HepG2 (cell line): ENCODE results near the gene NPHP3. TPM values are rescaled to one million over a fixed set of nuclear protein-coding genes. Genes with fewer than 3 reads are reported as not detected.

Experiments
- GTF2F1 ChIP-seq: fragments of 150-350 bp; IDR thresholded peaks from 2 replicates; pipeline ENCODE4 v1.6.1; 2014; ENCODE audit warnings: low read length
- HOXA5 ChIP-seq: sonication (generic); formaldehyde crosslinking; IDR thresholded peaks from 2 replicates; pipeline ENCODE4 v1.4.0; 2020; ENCODE audit warnings: missing genetic modification reagents
- MTA3 ChIP-seq: sonication (generic); formaldehyde crosslinking; IDR thresholded peaks from 2 replicates; pipeline ENCODE4 v1.4.0; 2020; ENCODE audit warnings: missing genetic modification reagents
- NCOA2 ChIP-seq: sonication (generic); formaldehyde crosslinking; IDR thresholded peaks from 2 replicates; pipeline ENCODE4 v1.8.0; 2022; ENCODE audit warnings: inconsistent platforms
- NCOR1 ChIP-seq: fragments of 200-600 bp; sonication (generic); IDR thresholded peaks from 2 replicates; pipeline ENCODE4 v1.7.0; 2017; ENCODE audit warnings: antibody characterized with exemption, low read length, borderline replicate concordance
- NFKB2 ChIP-seq: sonication (generic); formaldehyde crosslinking; IDR thresholded peaks from 2 replicates; pipeline ENCODE4 v1.4.0; 2020; ENCODE audit warnings: missing genetic modification reagents, borderline replicate concordance
- NR2F6 ChIP-seq, 2 experiments: IDR thresholded peaks; 2 replicates each; pipeline ENCODE4 v1.6.1; 2016; ENCODE audit warnings: antibody characterized with exemption in 1 of 2, mild to moderate bottlenecking in 1 of 2
- REXO4 ChIP-seq: sonication (generic); formaldehyde crosslinking; IDR thresholded peaks from 2 replicates; pipeline ENCODE4 v1.8.0; 2022; ENCODE audit warnings: missing genetic modification reagents, mild to moderate bottlenecking, borderline replicate concordance
- RXRB ChIP-seq: IDR thresholded peaks from 2 replicates; pipeline ENCODE4 v1.6.1; 2016; ENCODE audit warnings: borderline replicate concordance, missing genetic modification reagents, missing compliant biosample characterization
- TEAD3 ChIP-seq: optimal IDR thresholded peaks from 2 replicates; pipeline ENCODE3; 2016; ENCODE audit warnings: borderline replicate concordance
- ZBED4 ChIP-seq: sonication (generic); formaldehyde crosslinking; IDR thresholded peaks from 2 replicates; pipeline ENCODE4 v1.4.0; 2020; ENCODE audit warnings: missing genetic modification reagents, borderline replicate concordance
- ZNF572 ChIP-seq: sonication (generic); formaldehyde crosslinking; IDR thresholded peaks from 2 replicates; pipeline ENCODE4 v1.5.1; 2020; ENCODE audit warnings: mild to moderate bottlenecking, missing genetic modification reagents
- ZNF646 ChIP-seq: sonication (generic); formaldehyde crosslinking; IDR thresholded peaks from 2 replicates; pipeline ENCODE4 v1.9.0; 2021; ENCODE audit warnings: mild to moderate bottlenecking, missing genetic modification reagents
- ZNF660 ChIP-seq: sonication (generic); formaldehyde crosslinking; IDR thresholded peaks from 2 replicates; pipeline ENCODE4 v1.5.1; 2020; ENCODE audit warnings: mild to moderate bottlenecking, low read depth, missing genetic modification reagents, borderline replicate concordance
- ZNF75D ChIP-seq: sonication (generic); formaldehyde crosslinking; IDR thresholded peaks from 2 replicates; pipeline ENCODE4 v1.8.1; 2023; ENCODE audit warnings: missing genetic modification reagents, mild to moderate bottlenecking, borderline replicate concordance
- ZNF772 ChIP-seq: sonication (generic); formaldehyde crosslinking; IDR thresholded peaks from 2 replicates; pipeline ENCODE4 v1.5.0; 2020; ENCODE audit warnings: mild to moderate bottlenecking, missing genetic modification reagents
- ZNF883 ChIP-seq: sonication (generic); formaldehyde crosslinking; IDR thresholded peaks from 2 replicates; pipeline ENCODE4 v1.5.1; 2020; ENCODE audit warnings: mild to moderate bottlenecking, missing genetic modification reagents; ENCODE audit errors: not compliant biosample characterization
- ZSCAN9 ChIP-seq: IDR thresholded peaks from 2 replicates; pipeline ENCODE4 v1.6.1; 2016; ENCODE audit warnings: borderline replicate concordance
- polyA plus RNA-seq, 8 experiments: library from polyadenylated mRNA; depleted of rRNA in 3 of 8; stranded (reverse) in 7 of 8; unstranded in 1 of 8; fragments of >200 nt; fragmentation: Illumina TruSeq in 4 of 8; extraction: Trizol in 4 of 8; gene quantifications; 2 replicates each; pipeline versions ENCODE4 v1.2.1 to v1.2.3, GENCODE V29; 2011 to 2016; ENCODE audit warnings: low read depth in 4 of 8, missing spikeins in 1 of 8, mixed read lengths in 1 of 8; ENCODE audit not compliant: insufficient read depth in 1 of 8
- total RNA-seq, 5 experiments: library from RNA; depleted of rRNA; stranded (reverse); fragments of >200 nt; fragmentation: Illumina TruSeq; extraction: Trizol; gene quantifications; 2 replicates each; pipeline ENCODE4 v1.2.3, GENCODE V29; 2016; ENCODE audit warnings: low read depth in 1 of 5

The NPHP3 gene
- total and polyA plus RNA-seq, 2 of the 13 experiments (the other 11 are each of a cell fraction or from before 2014, with no cell fraction given), result 11.0 to 20.2 TPM

- TF ChIP-seq NFKB2 (CRISPR knock-in tag) (peak; percentile 78; the same call in 1 of the 2 replicates), TEAD3 (CRISPR knock-in tag) (peak; percentile 56), ZNF660 (no peak), NCOR1 (no peak), NCOA2 (no peak), ZSCAN9 (CRISPR knock-in tag) (0 out of 2 replicates have a peak, but pooled peaks have one; percentile 24), HOXA5 (CRISPR knock-in tag) (peak; percentile 1; the same call in 1 of the 2 replicates), REXO4 (no peak), ZNF646 (CRISPR knock-in tag) (no peak), GTF2F1 (no peak), RXRB (CRISPR knock-in tag) (no peak), ZNF75D (CRISPR knock-in tag) (no peak), NR2F6 (IDR thresholded peaks at IDR 0.05) (no peak), NR2F6 (CRISPR knock-in tag; IDR thresholded peaks at IDR 0.05) (no peak), ZNF772 (CRISPR knock-in tag) (peak; percentile 45; the same call in 1 of the 2 replicates), ZNF883 (CRISPR knock-in tag) (no peak), MTA3 (CRISPR knock-in tag) (no peak), ZBED4 (no peak), ZNF572 (CRISPR knock-in tag) (no peak)
These were observed 1.1 kb upstream of the NPHP3 start (continued) for GRCh38 chr3:132723024-132723950.
